ENCODE results near the gene FAM240A. TPM values are rescaled to one million over a fixed set of nuclear protein-coding genes. Genes with fewer than 3 reads are reported as not detected.

Gene FAM240A
- total and polyA plus RNA-seq, 8 donors, result not detected

GRCh38 chr3:46664188-46664970, 52.1 kb downstream of the FAM240A start:
- Histone ChIP-seq H3K9me3 (no peaks in the 10 kb centered on the region), H3K36me3 (no peaks in the 10 kb centered on the region), H3K4me1 (peaks cover 0 to 7% (median 3%) of the 10 kb centered on the region in 3 donors), H3K27ac (no peak overlapping the region), H3K27me3 (no peaks in the 10 kb centered on the region), H3K4me3 (no peak overlapping the region)
- ATAC-seq (no peak), FAIRE-seq (no peak), DNase-seq (peak in 1 of 6 donors; percentile 27)
- no peak for TF ChIP-seq CTCF (IDR thresholded peaks at IDR 0.05)
- 89 to 92% methylated on average over 6 of the region's 6 CpGs for WGBS, 2 donors
- intact Hi-C loops (cut with DNase I), result no loop called here

- intact Hi-C loops (cut with DNase I), result no loop called here
- H3K27ac ChIP-seq, result no peak overlapping the region
- no peak overlapping the region for H3K4me3 ChIP-seq
- WGBS, 2 donors, result 71 to 81% methylated on average over 22 to 23 of the region's 23 CpGs
- ATAC-seq (no peak), DNase-seq (no peak), FAIRE-seq (no peak)
- no peaks in the 10 kb centered on the region for H3K36me3 ChIP-seq
- peaks cover 0 to 7% (median 3%) of the 10 kb centered on the region in 3 donors for H3K4me1 ChIP-seq
- H3K27me3 ChIP-seq, result no peaks in the 10 kb centered on the region
- TF ChIP-seq CTCF (IDR thresholded peaks at IDR 0.05), result no peak
- no peaks in the 10 kb centered on the region for H3K9me3 ChIP-seq
Observed at GRCh38 chr3:46664971-46665762, 52.8 kb downstream of the FAM240A start.

- WGBS, 2 donors, result 47 to 56% methylated on average over 9 of the region's 9 CpGs
- intact Hi-C loops (cut with DNase I), result no loop called here
- DNase-seq (peak in 3 of 6 donors; percentile 10 to 53 (median 28)), FAIRE-seq (no peak), ATAC-seq (peak in 3 of 4 donors; percentile 17 to 46 (median 46))
- Histone ChIP-seq H3K9me3 (no peaks in the 10 kb centered on the region), H3K36me3 (no peaks in the 10 kb centered on the region), H3K27me3 (no peaks in the 10 kb centered on the region), H3K4me3 (no peak overlapping the region), H3K4me1 (peaks cover 0 to 7% (median 3%) of the 10 kb centered on the region in 3 donors), H3K27ac (no peak overlapping the region)
- no peak for TF ChIP-seq CTCF (IDR thresholded peaks at IDR 0.05)
Observed at GRCh38 chr3:46665763-46666452, 53.6 kb downstream of the FAM240A start.

- no peak overlapping the region for H3K4me3 ChIP-seq
- 42% methylated on average over 7 of the region's 7 CpGs for WGBS, 2 donors
- FAIRE-seq, result no peak
- intact Hi-C loops (cut with DNase I), result no loop called here
- peak in 4 of 6 donors; percentile 16 to 44 (median 30) for DNase-seq
- TF ChIP-seq CTCF (IDR thresholded peaks at IDR 0.05), result no peak
- H3K27ac ChIP-seq, result no peak overlapping the region
- ATAC-seq, result peak in 3 of 4 donors; percentile 27 to 54 (median 43)
- no peaks in the 10 kb centered on the region for H3K9me3 ChIP-seq
- H3K4me1 ChIP-seq, result peaks cover 0 to 7% (median 3%) of the 10 kb centered on the region in 3 donors
- no peaks in the 10 kb centered on the region for H3K27me3 ChIP-seq
- peaks cover 0 to 3% (median 0%) of the 10 kb centered on the region in 3 donors for H3K36me3 ChIP-seq
Observed at GRCh38 chr3:46666453-46666845, 54.1 kb downstream of the FAM240A start.
